GM06990 (cell line): ENCODE data around the gene NIF3L1.

Source experiments
- DNase-seq: peaks from one replicate; pipeline ENCODE4 v3.0.0-alpha.2; 2011; ENCODE audit not compliant: insufficient read length; ENCODE audit errors: extremely low read depth
- H3K27me3 ChIP-seq: replicated peaks from 2 replicates; pipeline ENCODE4 v1.6.0; 2011; ENCODE audit warnings: low read length; ENCODE audit not compliant: control insufficient read depth, insufficient read depth
- H3K36me3 ChIP-seq: 2 replicates; pipeline ENCODE4 v1.5.1; 2011; ENCODE audit warnings: low read length; ENCODE audit not compliant: control insufficient read depth, insufficient read depth
- H3K4me3 ChIP-seq: replicated peaks from 2 replicates; pipeline ENCODE4 v1.5.1; 2011; ENCODE audit warnings: low read depth, mild to moderate bottlenecking, control low read depth, low read length
- TF ChIP-seq, protein P1 (sequence below): IDR thresholded peaks from 2 replicates; pipeline ENCODE4 v1.5.1; 2011; ENCODE audit warnings: low read length, control low read depth, mild to moderate bottlenecking, inconsistent platforms; ENCODE audit not compliant: insufficient read depth, poor library complexity, severe bottlenecking

NIF3L1 gene

DNA sequence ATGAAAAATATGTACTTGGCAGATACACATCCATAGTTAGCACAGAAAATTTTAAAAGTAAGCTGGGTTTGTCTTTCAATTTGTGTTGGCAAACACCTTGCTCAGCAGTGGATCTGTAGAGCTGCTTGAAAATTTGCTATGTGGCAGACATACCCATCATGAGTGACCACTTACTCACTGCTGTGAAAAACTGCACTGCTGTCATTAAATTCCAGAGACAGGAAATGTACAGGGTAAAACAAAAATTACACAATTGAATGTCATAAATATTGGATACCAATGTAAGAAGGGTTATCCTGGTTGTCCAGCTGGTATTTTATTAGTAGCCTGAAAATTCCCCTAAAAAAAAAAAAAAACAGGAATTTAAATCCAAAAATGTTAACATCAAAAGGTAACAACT, 24.5 kb downstream of the NIF3L1 start:
- Histone ChIP-seq H3K4me3 (no peak overlapping the region), H3K36me3 (peaks cover 9% of the 10 kb centered on the region), H3K27me3 (no peaks in the 10 kb centered on the region)
- TF ChIP-seq, protein P1, sequence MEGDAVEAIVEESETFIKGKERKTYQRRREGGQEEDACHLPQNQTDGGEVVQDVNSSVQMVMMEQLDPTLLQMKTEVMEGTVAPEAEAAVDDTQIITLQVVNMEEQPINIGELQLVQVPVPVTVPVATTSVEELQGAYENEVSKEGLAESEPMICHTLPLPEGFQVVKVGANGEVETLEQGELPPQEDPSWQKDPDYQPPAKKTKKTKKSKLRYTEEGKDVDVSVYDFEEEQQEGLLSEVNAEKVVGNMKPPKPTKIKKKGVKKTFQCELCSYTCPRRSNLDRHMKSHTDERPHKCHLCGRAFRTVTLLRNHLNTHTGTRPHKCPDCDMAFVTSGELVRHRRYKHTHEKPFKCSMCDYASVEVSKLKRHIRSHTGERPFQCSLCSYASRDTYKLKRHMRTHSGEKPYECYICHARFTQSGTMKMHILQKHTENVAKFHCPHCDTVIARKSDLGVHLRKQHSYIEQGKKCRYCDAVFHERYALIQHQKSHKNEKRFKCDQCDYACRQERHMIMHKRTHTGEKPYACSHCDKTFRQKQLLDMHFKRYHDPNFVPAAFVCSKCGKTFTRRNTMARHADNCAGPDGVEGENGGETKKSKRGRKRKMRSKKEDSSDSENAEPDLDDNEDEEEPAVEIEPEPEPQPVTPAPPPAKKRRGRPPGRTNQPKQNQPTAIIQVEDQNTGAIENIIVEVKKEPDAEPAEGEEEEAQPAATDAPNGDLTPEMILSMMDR, result no peak
- DNase-seq, result no peak

DNA sequence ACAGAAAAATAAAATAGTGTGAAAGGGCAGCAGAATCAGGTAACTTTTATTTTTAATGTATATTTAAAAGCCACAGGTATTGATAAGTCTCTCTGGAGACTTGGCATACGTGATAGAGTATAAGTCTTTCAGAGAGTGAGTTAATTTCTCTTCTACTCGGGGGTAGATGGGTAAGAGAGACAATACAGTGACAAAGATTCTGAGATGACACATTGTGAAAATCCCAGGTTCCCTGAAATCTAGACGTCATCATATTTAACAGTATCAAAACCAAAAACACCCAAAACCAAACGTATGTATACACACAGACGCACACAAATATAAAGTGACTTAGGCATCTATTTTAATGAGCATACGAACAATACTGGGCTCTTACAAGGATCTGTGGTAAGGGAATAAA, 33.3 kb downstream of the NIF3L1 start:
- no peaks in the 10 kb centered on the region for H3K27me3 ChIP-seq
- TF ChIP-seq, protein P1, result no peak
- no peaks in the 10 kb centered on the region; the same call in 1 of the 2 replicates for H3K36me3 ChIP-seq
- DNase-seq, result no peak
- no peak overlapping the region for H3K4me3 ChIP-seq

DNA sequence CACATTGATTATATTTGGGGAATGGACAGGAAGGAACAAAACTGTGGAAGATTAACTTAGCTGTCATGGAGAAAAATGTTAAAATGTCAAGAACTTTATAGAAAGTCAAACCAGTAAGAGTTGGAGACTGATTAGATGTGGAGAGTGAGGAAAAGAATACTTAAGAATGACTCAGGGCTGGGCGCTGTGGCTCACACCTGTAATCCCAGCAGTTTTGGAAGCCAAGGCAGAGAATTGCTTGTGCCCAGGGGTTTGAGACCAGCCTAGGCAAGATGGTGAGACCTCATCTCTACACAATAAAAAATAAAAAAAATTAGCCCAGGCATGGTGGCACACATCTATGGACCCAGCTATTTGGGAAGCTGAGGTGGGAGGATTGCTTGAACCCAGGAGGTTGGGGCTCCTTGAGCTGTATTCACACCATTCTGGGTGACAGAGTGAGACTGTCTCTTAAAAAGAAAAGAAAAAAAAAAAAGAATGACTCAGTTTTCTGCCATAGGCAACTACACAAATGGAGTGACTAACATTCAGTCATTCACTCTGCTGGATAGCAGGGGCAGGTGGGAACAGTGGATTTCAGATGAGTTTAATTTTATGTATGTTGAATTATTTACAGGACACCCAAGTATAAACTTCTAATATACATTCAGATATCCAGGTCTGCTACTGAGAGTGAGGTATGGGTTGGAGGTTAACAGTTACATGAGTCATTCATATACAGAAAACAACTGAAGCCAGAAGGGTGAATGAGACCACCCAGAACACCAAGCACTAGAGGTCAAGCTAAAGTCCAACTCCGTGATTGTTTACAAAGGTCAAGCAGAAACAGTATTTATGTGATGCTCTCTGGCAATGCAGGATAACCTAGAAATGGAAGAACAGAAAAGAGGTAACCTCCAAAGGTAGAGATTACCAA, 40.4 kb downstream of the NIF3L1 start:
- no peak for DNase-seq
- no peak overlapping the region for H3K4me3 ChIP-seq
- TF ChIP-seq, protein P1, result no peak
- peaks cover 2% of the 10 kb centered on the region; the same call in 1 of the 2 replicates for H3K36me3 ChIP-seq
- H3K27me3 ChIP-seq, result no peaks in the 10 kb centered on the region

DNA sequence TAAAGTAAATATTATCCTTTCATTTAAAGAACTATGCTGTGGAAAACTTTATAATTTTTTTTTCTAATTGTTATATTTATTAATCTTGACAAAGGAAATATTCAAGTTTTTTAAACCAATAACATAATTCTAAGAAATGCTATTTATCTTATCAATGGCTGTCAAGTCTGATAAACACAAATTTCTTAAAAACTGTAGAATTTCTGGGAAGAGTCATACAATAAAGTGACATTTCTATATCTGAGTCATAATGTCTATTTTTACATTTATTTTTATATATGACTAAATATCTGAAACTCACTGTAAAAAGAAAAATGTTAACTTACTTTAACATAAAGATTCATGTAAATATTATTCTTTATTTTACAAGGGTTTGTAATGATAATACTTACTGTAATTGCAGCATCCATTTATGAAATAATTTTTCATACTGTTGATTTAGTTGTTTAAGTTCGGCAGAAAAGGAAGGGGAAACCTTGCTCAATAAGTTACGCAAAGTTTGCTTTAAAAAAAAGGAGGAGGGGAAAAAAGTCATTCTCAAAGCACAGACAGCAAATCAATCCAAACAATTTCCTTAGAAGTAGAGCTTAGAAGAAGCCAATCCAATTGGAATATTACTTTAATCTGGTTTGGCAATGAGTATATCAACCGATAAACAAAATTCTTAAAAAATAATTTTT, 41.9 kb downstream of the NIF3L1 start:
- H3K27me3 ChIP-seq, result no peaks in the 10 kb centered on the region
- DNase-seq, result no peak
- no peak overlapping the region for H3K4me3 ChIP-seq
- TF ChIP-seq, protein P1, result no peak
- peaks cover 6% of the 10 kb centered on the region for H3K36me3 ChIP-seq

DNA sequence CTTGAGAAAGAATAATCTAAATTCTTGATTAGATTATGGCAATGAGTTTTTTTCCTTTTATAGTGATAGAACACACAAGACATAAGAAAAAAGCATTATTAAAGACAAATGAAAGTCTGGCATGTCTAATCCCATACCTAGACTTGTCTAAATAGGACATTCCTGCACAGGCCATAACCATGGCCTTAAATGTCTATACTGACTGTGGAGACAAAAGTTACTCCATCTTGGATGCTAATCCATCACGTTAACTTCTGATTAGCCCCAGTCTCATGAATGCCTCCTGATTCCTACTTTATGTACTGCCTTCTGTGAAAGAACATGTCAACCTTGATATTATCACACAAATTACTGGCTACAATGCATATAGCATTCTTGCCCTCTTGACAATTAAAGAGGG, 50.7 kb downstream of the NIF3L1 start:
- DNase-seq, result no peak
- Histone ChIP-seq H3K27me3 (no peaks in the 10 kb centered on the region), H3K4me3 (no peak overlapping the region), H3K36me3 (peaks cover 3% of the 10 kb centered on the region)
- TF ChIP-seq, protein P1, result no peak
